COLO829 (cell line): Measurements from ENCODE around the gene SLC44A1.

ENCODE experiments used
- DNase-seq: peaks from one replicate; pipeline ENCODE4 v3.0.0; 2012; ENCODE audit warnings: low spot score

Gene SLC44A1

DNA sequence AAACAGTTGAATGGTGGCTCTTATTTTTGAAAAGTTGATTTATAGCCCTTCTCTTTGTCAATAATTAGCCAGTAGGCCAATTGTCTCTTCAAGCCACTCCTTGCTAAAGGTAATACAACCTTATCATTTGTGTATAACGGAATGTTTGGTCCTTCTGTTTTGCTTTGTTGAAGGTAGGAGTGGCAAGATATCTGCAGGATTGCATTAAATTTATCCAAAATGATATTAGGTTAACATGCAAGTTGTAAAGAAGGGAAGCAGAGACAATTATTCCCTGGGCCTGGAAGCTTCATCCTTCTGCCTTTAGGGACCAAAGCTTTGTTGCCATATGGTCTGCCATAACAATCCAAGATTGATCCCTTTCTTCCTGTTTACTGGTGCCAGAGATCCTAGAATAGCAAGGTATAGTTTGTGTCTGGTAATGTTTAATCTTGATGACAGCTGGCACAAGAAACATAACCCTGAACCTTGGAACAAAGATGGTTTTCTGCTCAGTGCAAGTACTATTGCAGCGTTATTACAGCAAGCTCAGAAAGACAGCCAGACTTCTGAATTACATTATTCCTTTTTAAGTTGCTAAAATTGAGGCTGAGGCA, 187.9 kb downstream of the SLC44A1 start:
- no peak for DNase-seq

DNA sequence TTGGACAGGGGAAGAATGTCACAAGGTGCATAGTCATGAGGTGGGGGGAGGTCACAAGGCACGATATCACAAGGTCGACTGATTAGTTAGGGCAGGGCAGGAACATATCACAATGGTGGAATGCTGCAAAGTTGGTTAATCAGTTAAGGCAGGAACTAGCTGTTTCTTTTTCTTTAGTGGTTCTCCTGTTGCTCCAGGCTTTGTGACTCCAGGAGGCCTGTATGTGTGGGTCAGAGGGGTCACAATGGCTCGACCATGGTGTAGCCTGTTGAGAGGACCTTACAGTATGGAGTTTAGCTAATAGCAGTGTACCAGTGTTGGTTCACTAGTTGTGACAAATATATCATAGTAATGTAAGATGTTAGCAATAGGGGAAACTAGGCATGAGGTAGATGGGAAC, 191.0 kb downstream of the SLC44A1 start:
- DNase-seq: no peak

DNA sequence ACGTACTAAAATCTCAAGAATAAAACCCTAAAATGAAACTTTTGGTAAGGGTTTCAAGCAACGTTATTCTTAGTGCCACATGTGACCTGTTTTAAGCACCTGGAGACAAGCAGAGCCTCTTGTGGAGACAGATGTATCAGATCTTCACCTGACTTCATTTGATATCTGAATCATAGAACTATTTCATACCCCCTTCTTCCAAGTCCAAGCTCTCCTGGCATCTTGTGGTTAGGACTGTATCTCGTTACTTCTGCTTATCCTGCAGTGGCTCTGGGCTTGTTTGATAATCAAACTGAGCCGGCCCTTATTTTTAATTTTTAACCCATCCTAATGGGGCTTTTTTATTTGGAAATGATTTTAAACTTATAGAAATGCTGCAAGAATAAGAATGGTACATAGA, 192.3 kb downstream of the SLC44A1 start:
- no peak for DNase-seq

DNA sequence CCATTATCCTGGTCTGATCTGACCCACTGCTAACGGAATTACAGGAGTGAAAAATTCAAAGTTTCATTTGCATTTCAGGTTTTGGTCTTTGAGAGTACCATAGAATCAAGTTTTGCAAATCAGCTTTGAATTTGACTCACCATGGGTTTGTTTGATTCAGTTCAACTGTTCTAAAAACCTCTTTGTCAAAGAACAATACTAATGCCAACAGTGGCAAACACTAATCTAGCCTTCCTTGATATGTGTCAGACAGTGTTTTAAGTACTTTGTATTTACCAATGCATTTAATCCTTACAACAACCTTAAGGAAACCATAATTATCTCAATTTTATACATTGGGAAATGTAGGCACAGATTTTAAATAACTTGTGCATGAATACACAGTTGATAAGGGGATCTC, 193.3 kb downstream of the SLC44A1 start:
- DNase-seq: no peak

DNA sequence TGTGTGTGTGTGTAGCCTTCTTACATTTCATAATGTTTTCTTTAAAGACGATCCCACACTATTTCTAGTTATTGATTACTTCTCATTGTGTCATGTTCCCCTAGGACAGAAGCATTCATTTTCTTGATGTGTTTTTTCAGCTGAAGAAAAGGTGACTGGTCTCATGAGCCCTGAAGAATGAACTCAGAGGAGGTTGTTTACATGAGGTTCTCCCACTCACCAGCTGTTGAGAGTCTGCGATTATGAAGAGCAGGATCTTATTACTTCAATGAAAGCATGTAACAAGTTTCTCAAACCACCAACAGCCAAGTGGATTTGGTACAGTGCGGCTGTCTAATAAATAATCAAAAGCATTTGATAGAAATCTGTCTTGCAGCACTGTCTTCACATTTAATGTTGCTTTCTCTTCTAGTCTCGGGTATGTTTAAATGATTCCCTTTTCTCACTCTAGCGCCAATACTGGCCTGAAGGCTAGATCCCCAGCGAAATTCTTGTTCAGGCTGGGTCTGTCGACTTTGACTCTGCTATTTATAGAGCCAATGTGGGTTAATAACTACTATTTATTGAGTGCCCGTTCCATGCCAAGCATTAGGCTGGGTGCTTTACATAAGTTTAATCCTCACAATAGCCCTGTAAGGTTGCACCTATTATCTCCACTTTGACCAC, 193.8 kb downstream of the SLC44A1 start:
- DNase-seq: no peak

DNA sequence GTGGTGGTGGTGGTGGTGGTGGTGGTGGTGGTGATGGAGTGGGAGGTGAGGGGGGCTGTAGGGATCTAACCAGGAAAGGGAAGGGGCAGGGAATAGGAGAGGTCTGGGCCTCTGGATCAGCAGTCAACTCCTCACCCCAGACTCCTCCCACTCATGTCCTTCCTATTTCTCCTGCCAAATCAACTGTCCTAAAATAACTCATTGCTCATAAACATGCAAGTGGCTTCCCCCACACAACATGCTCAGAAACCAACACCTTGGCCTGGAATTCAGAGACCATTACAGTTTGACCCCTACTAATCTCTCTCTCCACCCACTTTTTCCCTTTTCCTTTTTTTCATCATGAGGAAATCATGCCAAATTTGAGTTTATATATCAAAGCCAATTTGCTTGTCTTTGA, 195.0 kb downstream of the SLC44A1 start:
- DNase-seq: no peak

DNA sequence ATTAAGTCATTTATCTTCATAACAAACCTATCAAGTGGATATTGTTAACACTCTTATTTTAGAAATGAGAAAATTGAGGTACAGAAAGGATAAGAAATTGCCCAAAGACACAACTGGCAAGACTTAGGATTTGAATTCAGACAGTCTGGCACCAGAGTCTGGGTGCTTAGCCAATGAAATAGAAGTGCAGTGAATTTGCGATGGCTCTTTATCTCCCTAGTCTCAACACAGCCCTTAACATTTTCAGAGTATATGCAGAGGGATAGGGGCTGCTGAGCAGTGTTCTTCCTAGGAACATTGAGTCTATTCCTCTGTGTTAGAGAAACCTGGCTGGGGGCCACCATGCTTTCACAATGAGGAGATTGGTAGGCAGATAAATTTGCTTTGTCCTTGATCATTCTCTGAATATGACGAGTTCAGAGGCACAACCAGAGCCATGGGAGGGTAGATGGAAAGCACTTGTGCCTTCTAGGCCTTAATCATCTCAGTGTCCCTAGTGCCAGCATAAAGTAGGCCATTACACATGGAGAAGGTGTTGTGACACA, 197.2 kb downstream of the SLC44A1 start:
- DNase-seq: no peak

DNA sequence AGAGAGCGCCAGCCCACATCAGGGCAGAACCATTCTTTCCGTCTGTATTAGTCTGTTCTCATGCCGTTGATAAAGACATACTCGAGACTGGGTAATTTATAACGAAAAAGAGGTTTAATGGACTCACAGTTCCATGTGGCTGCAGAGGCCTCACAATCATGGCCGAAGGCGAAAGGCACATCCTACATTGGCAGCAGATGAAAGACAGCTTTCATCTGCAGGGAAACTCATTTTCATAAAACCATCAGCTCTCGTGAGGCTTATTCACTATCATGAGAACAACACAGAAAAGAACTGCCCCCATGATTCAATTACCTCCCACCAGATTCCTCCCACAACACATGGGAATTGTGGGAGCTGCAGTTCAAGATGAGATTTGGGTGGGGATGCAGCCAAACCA, 198.7 kb downstream of the SLC44A1 start:
- no peak for DNase-seq

DNA sequence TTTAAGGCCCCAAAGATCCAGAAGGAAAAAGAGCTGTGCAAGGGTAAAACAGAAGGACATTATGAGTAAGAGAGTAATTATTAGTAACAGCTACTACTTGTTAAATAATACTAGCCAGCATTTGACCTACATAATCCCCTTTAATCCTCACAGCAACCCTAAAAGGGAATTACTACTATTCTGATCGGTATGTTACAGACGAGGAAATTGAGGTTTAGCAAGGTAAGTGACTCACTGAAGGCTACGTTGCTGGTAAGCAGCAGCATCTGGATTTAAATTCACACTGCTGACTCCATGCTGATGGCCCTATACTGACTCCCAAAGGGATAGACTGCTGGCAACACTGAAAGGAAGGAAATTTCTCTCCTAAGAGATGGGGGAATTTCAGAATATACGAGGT, 199.7 kb downstream of the SLC44A1 start:
- no peak for DNase-seq

DNA sequence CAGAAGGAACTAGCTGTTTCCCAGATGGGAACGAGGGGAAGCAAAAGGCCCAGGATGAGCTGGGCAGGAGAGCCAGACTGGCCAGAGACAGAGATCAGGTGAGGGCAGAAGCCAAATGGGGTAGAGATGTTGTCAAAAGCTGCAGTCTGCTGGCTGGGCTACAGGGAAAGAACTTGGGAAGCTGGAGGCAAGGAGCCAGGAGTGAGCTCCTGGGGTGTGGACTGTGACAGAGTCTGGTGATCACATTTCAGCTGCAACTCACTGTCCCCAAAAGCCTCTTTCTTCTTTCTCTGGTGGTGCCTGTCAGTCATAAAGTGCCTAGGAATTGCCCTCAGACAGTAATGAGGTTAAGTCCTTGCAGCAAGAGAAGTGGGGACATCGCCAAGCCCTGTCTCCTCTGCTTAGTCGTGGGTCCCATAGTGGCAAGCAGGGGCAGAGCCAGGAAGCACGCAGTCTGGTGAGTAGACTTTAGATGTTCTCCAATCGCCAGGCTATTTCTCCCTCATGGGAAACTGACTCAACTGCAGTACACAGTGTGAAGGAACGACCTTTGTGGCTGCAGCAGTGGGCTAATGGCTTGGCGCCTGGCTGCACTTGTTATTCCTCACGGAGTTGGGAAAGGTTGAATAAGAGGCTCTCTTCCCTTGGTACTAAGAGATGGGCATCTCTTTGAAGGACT, 200.9 kb downstream of the SLC44A1 start:
- no peak for DNase-seq

DNA sequence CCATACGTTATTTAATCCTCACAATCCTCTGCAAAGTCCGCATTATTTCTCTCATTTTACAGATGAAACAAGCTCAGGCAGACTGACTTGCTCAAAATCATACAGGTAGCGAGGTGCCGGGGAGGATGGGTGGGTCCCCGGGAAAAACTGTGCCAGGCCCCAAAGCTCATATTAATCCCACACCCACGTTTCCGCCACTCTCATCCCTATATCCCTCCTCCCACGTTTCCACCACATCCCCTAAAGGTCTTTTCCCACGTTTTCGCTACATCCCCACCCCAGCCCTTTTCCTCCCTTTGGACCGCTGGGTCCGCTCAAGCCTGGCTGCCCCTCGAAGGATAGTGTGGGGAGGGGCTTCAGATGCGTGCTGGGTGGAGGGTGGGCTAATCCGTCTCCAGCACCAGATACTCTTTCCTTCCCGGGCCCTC, 202.9 kb downstream of the SLC44A1 start:
- no peak for DNase-seq

DNA sequence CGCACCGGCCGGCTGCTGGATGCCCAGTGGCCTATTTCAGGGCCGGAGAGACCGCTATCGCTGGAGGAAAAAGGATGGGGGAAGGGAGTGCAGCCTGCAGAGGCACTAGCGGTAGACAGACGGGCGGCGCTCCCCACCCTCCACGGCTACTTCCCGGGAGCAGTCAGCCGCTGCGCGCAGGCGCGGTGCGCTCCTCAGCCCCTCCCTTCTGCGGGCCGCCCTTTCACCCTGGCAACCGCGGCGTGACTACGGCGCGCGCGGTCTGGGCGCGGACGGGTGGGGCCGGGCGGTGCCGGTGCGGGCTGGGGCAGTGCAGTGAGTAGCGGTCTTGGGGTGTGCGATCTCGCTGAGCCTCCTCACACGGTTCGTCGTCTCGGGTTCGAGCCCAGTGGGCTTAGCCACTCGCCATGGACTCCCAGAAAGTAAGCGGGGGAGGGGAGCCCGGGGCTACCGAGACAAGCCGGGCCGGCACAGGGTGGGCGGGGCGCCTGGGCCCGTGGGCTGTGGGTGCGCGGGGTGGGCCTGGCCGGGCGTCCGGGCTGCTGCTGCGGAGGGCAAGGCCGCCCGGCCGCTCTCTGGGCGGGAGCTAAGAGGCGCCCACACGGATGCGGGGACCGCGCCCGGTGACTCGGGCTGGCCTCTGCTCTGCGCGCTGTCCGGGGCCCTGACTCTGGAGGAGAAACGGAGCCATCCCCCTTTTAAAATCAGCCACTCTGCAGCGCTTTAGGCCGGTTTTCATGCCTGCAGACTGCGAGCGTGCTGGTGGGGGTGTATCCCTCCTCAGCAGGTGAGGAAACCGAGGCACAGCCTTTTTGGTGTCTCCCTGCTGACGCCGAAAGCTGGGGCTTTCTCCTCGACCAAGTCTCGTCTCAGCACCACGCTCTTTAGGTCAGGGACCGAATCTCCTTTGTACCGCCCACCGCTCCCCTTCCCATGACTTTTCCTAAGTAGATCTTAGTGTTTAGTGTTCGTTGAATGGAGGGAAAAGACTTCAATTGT, 203.7 kb downstream of the SLC44A1 start, which contains the start of gene FSD1L:
TSS of gene FSD1L (plus strand) at position 221 of the 999 bp plus-strand sequence. CDS start at position 408, 187 bp downstream.
- DNase-seq: peak; percentile 91

DNA sequence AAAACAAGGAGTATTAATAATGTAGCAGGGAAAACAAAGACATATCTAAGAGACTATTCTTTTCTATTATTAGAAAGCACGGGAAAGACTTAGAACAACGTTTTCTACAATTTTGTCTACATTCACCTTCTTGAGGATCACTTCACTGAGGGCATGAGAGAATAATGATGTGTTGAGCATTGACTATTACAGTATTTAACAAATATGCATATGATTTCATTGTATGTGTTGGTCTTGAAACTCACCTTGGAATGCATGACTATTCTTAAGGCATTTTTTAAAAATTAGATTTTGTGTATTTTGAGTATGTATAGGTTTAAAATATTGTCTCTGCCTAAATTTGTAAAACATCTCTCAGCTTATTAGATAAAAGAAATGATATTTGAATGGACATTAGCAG, 204.6 kb downstream of the SLC44A1 start:
- DNase-seq: no peak

DNA sequence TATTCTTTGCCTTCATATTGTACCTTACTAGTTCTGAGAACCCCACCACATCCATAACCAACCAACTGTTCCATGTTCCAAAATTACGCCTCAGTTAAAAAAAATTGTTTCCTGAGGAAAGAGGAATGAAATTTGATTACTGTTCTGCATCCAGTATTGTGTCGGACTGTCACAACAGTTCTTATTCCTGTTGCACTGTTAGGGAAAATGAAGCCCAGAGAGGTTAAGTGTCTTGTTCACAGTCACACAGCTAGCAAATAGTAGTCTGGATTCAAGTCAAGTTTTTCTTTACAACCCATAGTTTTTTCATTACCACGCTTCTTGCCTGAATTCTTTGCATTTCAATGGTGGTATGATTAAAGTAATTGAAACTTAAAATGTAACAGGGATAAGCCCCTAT, 207.7 kb downstream of the SLC44A1 start:
- DNase-seq: no peak

DNA sequence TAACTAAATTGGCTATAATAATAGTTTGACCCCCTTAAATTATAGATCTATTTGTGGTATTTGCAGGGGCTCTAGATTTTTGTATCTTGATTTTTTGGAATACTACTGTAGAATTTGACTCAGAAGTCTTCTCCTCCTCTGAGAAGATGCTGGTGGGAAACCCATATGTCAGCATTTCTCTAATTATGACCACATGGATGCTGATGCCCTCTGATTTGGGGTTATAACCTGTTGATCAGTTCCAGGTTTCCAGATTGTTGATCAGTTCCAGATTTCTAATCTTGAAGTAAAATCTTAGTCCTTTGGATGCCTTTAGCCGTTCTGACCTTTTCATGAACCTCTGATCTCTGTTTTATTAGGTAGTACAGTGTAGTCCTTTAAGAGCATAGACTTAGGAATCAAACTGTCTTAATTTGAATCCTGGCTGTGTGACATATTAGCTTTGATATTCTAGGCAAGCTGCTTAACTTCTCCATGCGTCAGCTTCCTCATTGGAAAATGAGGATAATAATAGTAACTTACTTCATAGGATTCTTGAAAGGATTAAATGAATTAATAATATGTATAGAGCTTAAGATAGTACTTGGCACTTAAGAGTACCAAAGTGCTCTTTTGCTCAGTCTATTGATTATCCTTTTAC, 211.5 kb downstream of the SLC44A1 start:
- no peak for DNase-seq

DNA sequence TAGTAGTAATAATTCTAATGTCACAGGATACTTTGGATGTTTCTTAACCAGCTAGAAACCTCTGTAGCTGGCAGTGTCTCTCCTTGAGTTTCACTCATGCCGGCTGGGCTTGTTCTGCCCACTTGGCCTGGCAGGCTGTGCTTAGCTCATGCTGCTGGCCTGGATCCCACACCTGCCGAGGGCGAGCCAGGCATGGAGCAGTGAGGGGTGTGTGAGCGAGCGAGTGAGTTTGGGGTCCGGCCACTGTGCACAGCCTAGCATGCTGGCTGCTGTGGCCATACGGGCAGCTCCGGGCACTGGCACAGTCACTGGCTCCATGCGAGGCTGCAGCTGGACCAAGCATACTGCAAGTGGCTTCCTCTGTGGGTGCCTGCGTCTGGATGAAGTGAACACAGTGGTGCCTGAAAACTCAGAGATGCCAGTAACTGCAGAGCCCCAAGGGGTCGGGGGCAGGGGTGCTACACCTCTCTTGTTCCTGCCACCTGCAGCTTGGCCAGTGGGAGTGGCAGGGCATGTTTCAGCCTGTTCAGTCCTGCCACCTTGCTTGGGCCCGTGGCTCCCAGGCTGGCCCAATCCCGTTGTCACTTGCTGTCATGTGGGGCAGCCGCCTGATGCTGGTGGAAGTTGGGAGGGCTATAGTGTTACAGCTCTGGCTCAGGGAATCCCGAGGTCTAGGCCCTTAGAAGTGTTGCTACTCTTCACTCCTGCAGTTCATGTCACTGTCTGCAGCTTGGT, 213.3 kb downstream of the SLC44A1 start:
- DNase-seq: no peak

DNA sequence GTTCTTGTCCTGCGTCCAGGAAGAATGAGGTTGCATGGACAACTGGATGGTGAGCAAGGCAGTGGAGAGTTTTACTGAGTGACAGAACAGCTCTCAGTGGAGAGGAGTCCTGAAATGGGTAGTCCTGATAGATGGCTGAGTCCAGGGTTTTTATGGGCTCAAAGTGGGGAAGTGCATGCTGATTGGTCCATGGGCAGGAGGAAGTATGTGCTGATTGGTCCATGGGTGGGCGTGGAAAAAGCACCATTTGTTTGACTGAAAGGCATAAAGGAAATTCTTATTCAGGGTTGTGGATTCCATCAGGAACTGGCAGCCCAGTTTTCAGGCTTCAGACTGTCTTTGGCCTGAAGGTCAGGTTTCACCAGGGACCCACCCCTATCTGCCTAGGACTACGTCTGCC, 214.0 kb downstream of the SLC44A1 start:
- no peak for DNase-seq

DNA sequence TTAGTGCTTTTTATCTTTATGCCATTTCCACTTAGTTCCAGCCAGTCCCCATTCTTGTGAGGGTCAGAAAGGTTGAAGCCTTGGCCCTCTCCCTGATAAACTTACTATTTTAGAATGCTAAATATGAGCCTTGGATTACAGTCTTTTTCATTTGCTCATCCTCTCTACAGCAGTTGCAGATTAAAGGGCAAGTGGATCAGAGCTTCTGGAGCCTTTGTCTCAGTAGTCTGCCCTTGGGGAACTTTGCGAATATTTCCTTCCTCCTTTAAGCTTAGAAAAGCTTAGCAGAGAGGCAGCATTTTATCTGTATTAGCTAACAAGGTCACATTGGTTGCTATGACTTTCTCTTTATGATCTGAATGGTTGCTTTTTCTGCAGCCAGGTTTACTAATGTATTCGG, 214.9 kb downstream of the SLC44A1 start:
- no peak for DNase-seq

DNA sequence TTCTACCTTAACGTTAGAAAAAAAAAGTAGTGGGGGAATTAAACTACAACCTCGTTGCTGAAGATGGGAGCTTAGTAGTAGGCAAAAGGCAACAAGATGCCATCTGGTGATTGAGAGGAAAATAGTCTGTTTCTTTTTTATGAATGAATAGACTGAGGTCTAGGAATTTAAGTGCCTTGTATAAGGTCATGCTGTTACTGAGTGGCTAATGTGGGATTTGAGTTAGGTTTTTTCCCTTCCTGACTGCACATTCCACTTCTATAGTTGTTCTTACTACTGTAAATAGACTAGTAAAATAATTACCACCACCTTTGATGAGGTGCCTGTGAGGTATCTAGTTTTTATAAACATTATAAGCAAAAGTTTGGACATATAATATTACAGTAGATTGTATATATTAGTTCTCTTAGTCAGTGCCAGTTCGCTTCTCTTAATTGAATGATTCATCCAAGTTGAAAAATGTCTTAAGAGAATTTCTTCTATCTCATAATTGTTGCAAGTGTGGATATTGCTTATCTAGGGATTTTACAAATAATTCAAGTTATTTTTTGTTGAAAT, 222.5 kb downstream of the SLC44A1 start:
- DNase-seq: peak; percentile 29

DNA sequence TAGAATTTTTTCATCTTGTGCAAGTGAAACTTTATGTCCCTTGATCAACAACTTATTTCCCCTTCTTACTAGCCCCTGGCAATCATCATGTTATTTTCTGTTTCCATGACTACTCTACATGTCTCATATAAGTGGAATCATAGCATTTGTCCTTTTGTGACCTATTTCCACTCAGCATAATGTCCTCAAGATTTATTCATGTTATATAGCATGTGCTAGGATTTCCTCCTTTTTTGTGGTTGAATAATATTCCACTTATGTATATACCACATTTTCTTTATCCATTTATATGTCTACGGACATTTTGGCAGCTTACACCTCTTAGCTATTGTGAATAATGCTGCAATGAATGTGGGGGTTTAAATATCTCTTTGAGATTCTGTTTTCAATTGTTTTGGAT, 224.4 kb downstream of the SLC44A1 start:
- no peak for DNase-seq
